Cardiac muscle cell (in vitro differentiated cells and primary cell): ENCODE measurements around the gene PIEZO2. TPM values are rescaled to one million over a fixed set of nuclear protein-coding genes. Genes with fewer than 3 reads are reported as not detected.
A peak's percentile ranks its signal among the peaks of the same experiment; 100 is the strongest.

ENCODE experiments used
- DNase-seq, 2 donors: peaks; one replicate each; pipeline versions ENCODE4 v3.0.0 to v3.0.0-alpha.2; 2010 to 2017; ENCODE audit warnings: low read depth in 1 of 2, low spot score in 1 of 2
- H3K27ac ChIP-seq: fragments of 200-600 bp; sonication (generic); 2 replicates; pipeline ENCODE4 v1.5.1; 2016
- H3K27me3 ChIP-seq: fragments of 200-600 bp; sonication (generic); 2 replicates; pipeline ENCODE4 v1.6.0; 2016; ENCODE audit warnings: control low read depth
- H3K36me3 ChIP-seq: fragments of 200-600 bp; sonication (generic); 2 replicates; pipeline ENCODE4 v1.5.1; 2016; ENCODE audit warnings: control low read depth
- H3K4me1 ChIP-seq: fragments of 200-600 bp; sonication (generic); 2 replicates; pipeline ENCODE4 v1.8.1; 2017; ENCODE audit warnings: low read depth, mild to moderate bottlenecking, mixed run types
- H3K4me3 ChIP-seq: fragments of 200-600 bp; sonication (generic); 2 replicates; pipeline ENCODE4 v1.5.1; 2016; ENCODE audit warnings: mild to moderate bottlenecking
- H3K9me3 ChIP-seq: fragments of 200-600 bp; sonication (generic); 2 replicates; pipeline ENCODE4 v1.5.1; 2017; ENCODE audit warnings: low read depth, mild to moderate bottlenecking, control low read depth
- CTCF ChIP-seq: IDR thresholded peaks from 2 replicates; pipeline ENCODE4 v1.5.1; 2012; ENCODE audit warnings: low read depth, mild to moderate bottlenecking, low read length
- polyA plus RNA-seq: library from polyadenylated mRNA; unstranded; fragments of >200 nt; fragmentation: Nextera tagmentation; extraction: Ambion mirVana; gene quantifications from 2 replicates; pipeline ENCODE4 v1.2.1, GENCODE V29; 2016
- total RNA-seq: library from RNA; depleted of rRNA; stranded (reverse); fragments of >200 nt; gene quantifications from 2 replicates; pipeline ENCODE4 v1.2.3, GENCODE V29; 2016

The PIEZO2 gene
- total and polyA plus RNA-seq, 2 experiments from 2014 or later, result 0.04 to 0.69 TPM

GRCh38 chr18:11121443-11121849, 27.9 kb downstream of the PIEZO2 start:
- H3K4me3 ChIP-seq, result no peak overlapping the region
- no peaks in the 10 kb centered on the region for H3K9me3 ChIP-seq
- H3K4me1 ChIP-seq, result no peaks in the 10 kb centered on the region
- H3K27me3 ChIP-seq, result peaks cover 15% of the 10 kb centered on the region
- no peak for TF ChIP-seq CTCF
- no peaks in the 10 kb centered on the region for H3K36me3 ChIP-seq
- DNase-seq, result peak in 1 of 2 donors; percentile 65
- no peak overlapping the region for H3K27ac ChIP-seq

GRCh38 chr18:11119959-11120587, 29.3 kb downstream of the PIEZO2 start:
- Histone ChIP-seq H3K4me1 (no peaks in the 10 kb centered on the region), H3K4me3 (no peak overlapping the region), H3K27me3 (peaks cover 15% of the 10 kb centered on the region), H3K27ac (no peak overlapping the region), H3K36me3 (no peaks in the 10 kb centered on the region), H3K9me3 (no peaks in the 10 kb centered on the region)
- no peak for TF ChIP-seq CTCF
- DNase-seq, result peak in 1 of 2 donors; percentile 77

- Histone ChIP-seq H3K9me3 (no peaks in the 10 kb centered on the region), H3K4me3 (no peak overlapping the region), H3K27me3 (peaks cover 14% of the 10 kb centered on the region), H3K4me1 (no peaks in the 10 kb centered on the region), H3K36me3 (no peaks in the 10 kb centered on the region), H3K27ac (no peak overlapping the region)
- no peak for TF ChIP-seq CTCF
- peak in 1 of 2 donors; percentile 69 for DNase-seq
Measured at GRCh38 chr18:11119550-11119949, 29.8 kb downstream of the PIEZO2 start.

GRCh38 chr18:11118051-11118766, 31.2 kb downstream of the PIEZO2 start:
- Histone ChIP-seq H3K4me1 (no peaks in the 10 kb centered on the region), H3K4me3 (no peak overlapping the region), H3K36me3 (no peaks in the 10 kb centered on the region), H3K27me3 (peaks cover 5% of the 10 kb centered on the region), H3K9me3 (no peaks in the 10 kb centered on the region), H3K27ac (no peak overlapping the region)
- DNase-seq, result no peak
- TF ChIP-seq CTCF, result no peak

GRCh38 chr18:11115276-11115675, 34.1 kb downstream of the PIEZO2 start:
- DNase-seq, result peak in 1 of 2 donors; percentile 72
- H3K9me3 ChIP-seq, result no peaks in the 10 kb centered on the region
- peaks cover 2% of the 10 kb centered on the region for H3K27me3 ChIP-seq
- TF ChIP-seq CTCF, result no peak
- no peak overlapping the region for H3K4me3 ChIP-seq
- no peaks in the 10 kb centered on the region for H3K36me3 ChIP-seq
- no peaks in the 10 kb centered on the region for H3K4me1 ChIP-seq
- H3K27ac ChIP-seq, result no peak overlapping the region
